ENCODE measurements around the gene LSMEM2. TPM values are rescaled to one million over a fixed set of nuclear protein-coding genes. Genes with fewer than 3 reads are reported as not detected.

Gene LSMEM2
- total and polyA plus RNA-seq, 8 donors, result 0.15 to 0.61 (median 0.41) TPM; not detected in 1

GRCh38 chr3:50264383-50264963, 14.4 kb upstream of the LSMEM2 start:
- DNase-seq (peak; percentile 74 to 95 (median 88)), ATAC-seq (peak; percentile 61)
- Histone ChIP-seq H3K4me3 (no peak overlapping the region), H3K9me3 (no peaks in the 10 kb centered on the region), H3K27me3 (peaks cover 0 to 21% of the 10 kb centered on the region in 2 donors), H3K4me1 (peaks cover 49 to 78% of the 10 kb centered on the region in 2 donors), H3K27ac (peak overlapping the region; percentile 80 to 92), H3K36me3 (peaks cover 0 to 3% of the 10 kb centered on the region in 2 donors)
- TF ChIP-seq CTCF (IDR thresholded peaks at IDR 0.05), result no peak
- intact Hi-C loops (cut with DNase I), result no loop called here

GRCh38 chr3:50264964-50265485, 13.9 kb upstream of the LSMEM2 start:
- Histone ChIP-seq H3K4me1 (peaks cover 45 to 73% of the 10 kb centered on the region in 2 donors), H3K4me3 (no peak overlapping the region), H3K36me3 (no peaks in the 10 kb centered on the region), H3K27ac (peak overlapping the region; percentile 80 to 92), H3K27me3 (peaks cover 0 to 21% of the 10 kb centered on the region in 2 donors), H3K9me3 (no peaks in the 10 kb centered on the region)
- ATAC-seq, result peak; percentile 5
- DNase-seq, result no peak
- intact Hi-C loops (cut with DNase I), result no loop called here
- no peak for TF ChIP-seq CTCF (IDR thresholded peaks at IDR 0.05)

GRCh38 chr3:50265571-50265970, 13.3 kb upstream of the LSMEM2 start:
- no peak for ATAC-seq
- TF ChIP-seq CTCF (IDR thresholded peaks at IDR 0.05), result no peak
- peaks cover 0 to 21% of the 10 kb centered on the region in 2 donors for H3K27me3 ChIP-seq
- H3K27ac ChIP-seq, result peak overlapping the region; percentile 80 to 92
- no peak for DNase-seq
- H3K36me3 ChIP-seq, result no peaks in the 10 kb centered on the region
- no peaks in the 10 kb centered on the region for H3K9me3 ChIP-seq
- H3K4me3 ChIP-seq, result no peak overlapping the region
- intact Hi-C loops (cut with DNase I), result no loop called here
- H3K4me1 ChIP-seq, result peaks cover 43 to 68% of the 10 kb centered on the region in 2 donors

GRCh38 chr3:50266017-50266416, 12.9 kb upstream of the LSMEM2 start:
- TF ChIP-seq CTCF (IDR thresholded peaks at IDR 0.05), result no peak
- intact Hi-C loops (cut with DNase I), result no loop called here
- Histone ChIP-seq H3K36me3 (no peaks in the 10 kb centered on the region), H3K4me3 (peak overlapping the region in 1 of 2 donors; percentile 48), H3K27ac (peak overlapping the region; percentile 80 to 92), H3K27me3 (peaks cover 0 to 21% of the 10 kb centered on the region in 2 donors), H3K4me1 (peaks cover 40 to 63% of the 10 kb centered on the region in 2 donors), H3K9me3 (no peaks in the 10 kb centered on the region)
- no peak for DNase-seq
- no peak for ATAC-seq

GRCh38 chr3:50266836-50267235, 12.1 kb upstream of the LSMEM2 start:
- Histone ChIP-seq H3K4me3 (peak overlapping the region; percentile 48 to 54), H3K36me3 (no peaks in the 10 kb centered on the region), H3K4me1 (peaks cover 40 to 56% of the 10 kb centered on the region in 2 donors), H3K27ac (peak overlapping the region; percentile 80 to 92), H3K9me3 (no peaks in the 10 kb centered on the region), H3K27me3 (peaks cover 0 to 21% of the 10 kb centered on the region in 2 donors)
- ATAC-seq, result no peak
- TF ChIP-seq CTCF (IDR thresholded peaks at IDR 0.05), result no peak
- no peak for DNase-seq
- intact Hi-C loops (cut with DNase I), result no loop called here
